ENCODE results near the gene ZNF37A. TPM values are rescaled to one million over a fixed set of nuclear protein-coding genes. Genes with fewer than 3 reads are reported as not detected.

Gene ZNF37A
- total and polyA plus RNA-seq, 4 donors, result 4.5 to 29.0 (median 8.6) TPM

DNA sequence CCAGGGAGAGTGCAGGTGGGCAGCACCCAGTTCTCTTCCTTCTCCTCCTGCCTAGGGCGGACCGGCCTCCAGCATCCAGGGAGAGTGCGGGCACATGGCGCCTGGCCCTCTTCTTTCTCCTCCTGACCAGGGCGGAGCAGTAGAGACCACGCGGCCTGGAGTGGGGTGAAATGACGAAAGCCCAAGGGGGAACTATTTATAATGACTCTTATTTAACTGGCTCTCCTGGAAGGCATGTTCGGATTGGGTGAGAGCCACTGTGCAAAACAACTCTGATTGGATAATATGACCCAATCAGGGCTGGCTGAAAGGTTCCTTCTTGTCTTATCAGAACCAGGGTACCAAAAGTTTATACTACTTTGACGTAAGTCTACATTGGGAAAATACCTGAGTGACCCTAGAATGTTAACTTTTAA, 63.1 kb downstream of the ZNF37A start:
- 92% methylated on average over 10 of the region's 10 CpGs for WGBS, 2 donors

DNA sequence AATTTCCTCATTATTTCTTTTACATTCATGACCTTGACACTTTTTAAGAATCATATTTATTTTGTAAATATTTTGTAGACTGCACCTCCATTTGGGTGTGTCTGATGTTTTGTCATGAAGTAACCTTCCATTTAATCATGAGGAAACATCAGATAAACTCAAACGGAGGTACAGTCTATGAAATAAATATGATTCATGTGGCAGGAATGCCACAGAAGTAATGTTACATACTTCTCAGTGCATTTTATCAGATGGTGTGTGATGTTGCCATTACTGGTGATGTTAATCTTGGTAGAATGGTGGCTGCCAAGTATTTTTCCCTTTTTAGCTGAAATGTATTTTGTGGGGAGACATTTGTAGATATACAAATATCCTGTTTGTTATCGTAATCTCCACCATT, 64.9 kb downstream of the ZNF37A start:
- Histone ChIP-seq H3K9me3 (ENCODE audit: control insufficient read depth in 4 of 4, insufficient read depth in 3 of 4, low read length in 3 of 4) (peaks cover 0 to 22% (median 8%) of the 10 kb centered on the region in 4 donors), H3K9ac (ENCODE audit: insufficient read depth in 1 of 2, low read length in 2 of 2) (no peak overlapping the region), H3K4me3 (no peak overlapping the region), H3K4me1 (ENCODE audit: control insufficient read depth in 5 of 5, insufficient read depth in 5 of 5, low read length in 5 of 5) (no peaks in the 10 kb centered on the region), H3K27ac (ENCODE audit: low read depth in 1 of 2, low read length in 1 of 2) (no peak overlapping the region), H3K27me3 (ENCODE audit: control insufficient read depth in 3 of 3, insufficient read depth in 3 of 3, low read length in 2 of 3) (no peaks in the 10 kb centered on the region), H3K36me3 (ENCODE audit: control insufficient read depth in 4 of 4, insufficient read depth in 4 of 4, low read length in 4 of 4) (no peaks in the 10 kb centered on the region)
- ATAC-seq (ENCODE audit: insufficient read depth, low FRiP score) (no peak), DNase-seq (no peak)
- WGBS, 2 donors, result 73 to 83% methylated on average over 2 of the region's 2 CpGs
- TF ChIP-seq, protein P1, sequence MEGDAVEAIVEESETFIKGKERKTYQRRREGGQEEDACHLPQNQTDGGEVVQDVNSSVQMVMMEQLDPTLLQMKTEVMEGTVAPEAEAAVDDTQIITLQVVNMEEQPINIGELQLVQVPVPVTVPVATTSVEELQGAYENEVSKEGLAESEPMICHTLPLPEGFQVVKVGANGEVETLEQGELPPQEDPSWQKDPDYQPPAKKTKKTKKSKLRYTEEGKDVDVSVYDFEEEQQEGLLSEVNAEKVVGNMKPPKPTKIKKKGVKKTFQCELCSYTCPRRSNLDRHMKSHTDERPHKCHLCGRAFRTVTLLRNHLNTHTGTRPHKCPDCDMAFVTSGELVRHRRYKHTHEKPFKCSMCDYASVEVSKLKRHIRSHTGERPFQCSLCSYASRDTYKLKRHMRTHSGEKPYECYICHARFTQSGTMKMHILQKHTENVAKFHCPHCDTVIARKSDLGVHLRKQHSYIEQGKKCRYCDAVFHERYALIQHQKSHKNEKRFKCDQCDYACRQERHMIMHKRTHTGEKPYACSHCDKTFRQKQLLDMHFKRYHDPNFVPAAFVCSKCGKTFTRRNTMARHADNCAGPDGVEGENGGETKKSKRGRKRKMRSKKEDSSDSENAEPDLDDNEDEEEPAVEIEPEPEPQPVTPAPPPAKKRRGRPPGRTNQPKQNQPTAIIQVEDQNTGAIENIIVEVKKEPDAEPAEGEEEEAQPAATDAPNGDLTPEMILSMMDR (IDR thresholded peaks at IDR 0.05; ENCODE audit: control extremely low read depth, extremely low read depth), result no peak

More for the DNA sequence above, 63.1 kb downstream of the ZNF37A start:
- Histone ChIP-seq H3K27ac (ENCODE audit: low read depth in 1 of 2, low read length in 1 of 2) (no peak overlapping the region), H3K4me1 (ENCODE audit: control insufficient read depth in 5 of 5, insufficient read depth in 5 of 5, low read length in 5 of 5) (no peaks in the 10 kb centered on the region), H3K9me3 (ENCODE audit: control insufficient read depth in 4 of 4, insufficient read depth in 3 of 4, low read length in 3 of 4) (peaks cover 0 to 28% (median 11%) of the 10 kb centered on the region in 4 donors), H3K36me3 (ENCODE audit: control insufficient read depth in 4 of 4, insufficient read depth in 4 of 4, low read length in 4 of 4) (no peaks in the 10 kb centered on the region), H3K4me3 (no peak overlapping the region), H3K27me3 (ENCODE audit: control insufficient read depth in 3 of 3, insufficient read depth in 3 of 3, low read length in 2 of 3) (no peaks in the 10 kb centered on the region), H3K9ac (ENCODE audit: insufficient read depth in 1 of 2, low read length in 2 of 2) (no peak overlapping the region)
- TF ChIP-seq, protein P1 (IDR thresholded peaks at IDR 0.05; ENCODE audit: control extremely low read depth, extremely low read depth), result no peak
- no peak for ATAC-seq (ENCODE audit: insufficient read depth, low FRiP score)
- DNase-seq, result no peak

DNA sequence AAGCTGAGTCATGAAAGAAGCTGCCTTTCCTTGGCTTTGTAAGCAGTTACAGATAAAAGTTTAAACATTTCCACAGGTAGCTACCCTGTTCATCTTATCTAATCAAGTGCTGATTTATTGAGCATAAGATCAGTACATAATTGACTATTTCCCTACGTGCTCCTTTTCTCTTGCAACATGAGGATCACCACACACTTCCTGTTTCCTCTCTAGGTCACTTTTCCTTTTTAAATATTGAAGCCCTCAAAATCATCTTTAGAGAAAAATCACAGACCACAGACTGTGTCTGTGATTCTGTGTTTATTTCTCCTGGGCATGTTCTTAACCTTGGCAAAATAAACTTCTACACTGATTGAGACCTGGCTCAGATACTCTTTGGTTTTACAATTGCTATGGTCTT, 69.5 kb downstream of the ZNF37A start:
- ATAC-seq (ENCODE audit: insufficient read depth, low FRiP score) (no peak), DNase-seq (no peak)
- TF ChIP-seq, protein P1 (IDR thresholded peaks at IDR 0.05; ENCODE audit: control extremely low read depth, extremely low read depth), result no peak
- Histone ChIP-seq H3K4me3 (no peak overlapping the region), H3K27ac (ENCODE audit: low read depth in 1 of 2, low read length in 1 of 2) (no peak overlapping the region), H3K27me3 (ENCODE audit: control insufficient read depth in 3 of 3, insufficient read depth in 3 of 3, low read length in 2 of 3) (no peaks in the 10 kb centered on the region), H3K4me1 (ENCODE audit: control insufficient read depth in 5 of 5, insufficient read depth in 5 of 5, low read length in 5 of 5) (no peaks in the 10 kb centered on the region), H3K9me3 (ENCODE audit: control insufficient read depth in 4 of 4, insufficient read depth in 3 of 4, low read length in 3 of 4) (peaks cover 0 to 28% (median 11%) of the 10 kb centered on the region in 4 donors), H3K36me3 (ENCODE audit: control insufficient read depth in 4 of 4, insufficient read depth in 4 of 4, low read length in 4 of 4) (no peaks in the 10 kb centered on the region), H3K9ac (ENCODE audit: insufficient read depth in 1 of 2, low read length in 2 of 2) (no peak overlapping the region)
- WGBS, 2 donors, result 0 to 17% methylated on average over 1 of the region's 1 CpG

DNA sequence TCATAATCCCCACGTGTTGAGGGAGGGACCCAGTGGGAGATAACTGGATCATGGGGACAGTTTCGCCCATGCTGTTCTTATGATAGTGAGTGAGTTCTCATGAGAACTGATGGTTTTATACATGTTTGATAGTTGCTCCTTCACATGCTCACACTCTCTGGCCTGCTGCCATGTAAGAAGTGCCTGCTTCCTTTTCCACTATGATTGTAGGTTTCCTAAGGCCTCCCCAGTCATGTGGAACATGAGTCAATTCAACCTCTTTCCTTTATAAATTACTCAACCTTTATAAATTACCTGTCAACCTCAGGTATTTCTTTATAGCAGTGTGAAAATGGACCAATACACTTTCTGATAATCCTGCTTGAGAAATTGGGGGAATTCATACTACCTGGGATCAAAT, 80.2 kb downstream of the ZNF37A start:
- WGBS, 2 donors, result 51 to 53% methylated on average over 2 of the region's 2 CpGs
- Histone ChIP-seq H3K4me3 (no peak overlapping the region), H3K36me3 (ENCODE audit: control insufficient read depth in 4 of 4, insufficient read depth in 4 of 4, low read length in 4 of 4) (no peaks in the 10 kb centered on the region), H3K27ac (ENCODE audit: low read depth in 1 of 2, low read length in 1 of 2) (no peak overlapping the region), H3K27me3 (ENCODE audit: control insufficient read depth in 3 of 3, insufficient read depth in 3 of 3, low read length in 2 of 3) (no peaks in the 10 kb centered on the region), H3K9ac (ENCODE audit: insufficient read depth in 1 of 2, low read length in 2 of 2) (no peak overlapping the region), H3K4me1 (ENCODE audit: control insufficient read depth in 5 of 5, insufficient read depth in 5 of 5, low read length in 5 of 5) (no peaks in the 10 kb centered on the region), H3K9me3 (ENCODE audit: control insufficient read depth in 4 of 4, insufficient read depth in 3 of 4, low read length in 3 of 4) (peaks cover 0 to 3% (median 2%) of the 10 kb centered on the region in 4 donors)
- TF ChIP-seq, protein P1 (IDR thresholded peaks at IDR 0.05; ENCODE audit: control extremely low read depth, extremely low read depth), result no peak
- no peak for ATAC-seq (ENCODE audit: insufficient read depth, low FRiP score)
- DNase-seq, result no peak
